Gastrocnemius medialis (tissue), 4 donors: Measurements from ENCODE around the gene CREG1.

Experiments
- POLR2A ChIP-seq, 2 donors: fragments of 450-650 bp; IDR thresholded peaks; one replicate each; pipeline ENCODE4 v1.6.1; 2017; ENCODE audit warnings: antibody characterized with exemption in 2 of 2, mild to moderate bottlenecking in 2 of 2, moderate library complexity in 2 of 2
- TF ChIP-seq, protein P1 (sequence below), 5 experiments: fragments of 450-650 bp in 3 of 5; fragments of 200-600 bp in 2 of 5; sonication (generic) in 2 of 5; IDR thresholded peaks in 4 of 5; conservative IDR thresholded peaks in 1 of 5; 1 replicate in 4 of 5; 2 replicates in 1 of 5; pipeline ENCODE4 v1.5.1; 2016 to 2019; ENCODE audit warnings: antibody characterized with exemption in 5 of 5, mild to moderate bottlenecking in 3 of 5, moderate library complexity in 3 of 5

DNA sequence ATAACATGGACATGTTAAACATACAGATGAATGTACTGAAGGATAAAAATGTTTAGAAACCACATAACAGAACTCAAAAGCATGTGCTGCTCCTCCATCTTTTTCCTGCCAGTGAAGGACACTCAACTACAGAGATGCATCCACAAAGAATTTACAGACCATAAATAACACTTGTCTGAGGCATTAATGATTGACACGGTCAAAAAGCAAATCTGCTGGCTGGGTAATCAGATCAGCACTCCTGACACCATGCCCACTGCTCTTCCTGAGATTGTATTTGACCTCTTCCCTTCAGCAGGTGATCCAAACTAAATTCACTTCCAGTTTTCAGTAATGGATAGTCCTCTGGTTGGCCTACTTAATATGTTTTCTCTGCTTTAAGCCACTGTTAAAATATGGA, 6.6 kb downstream of the CREG1 start:
- TF ChIP-seq, protein P1, sequence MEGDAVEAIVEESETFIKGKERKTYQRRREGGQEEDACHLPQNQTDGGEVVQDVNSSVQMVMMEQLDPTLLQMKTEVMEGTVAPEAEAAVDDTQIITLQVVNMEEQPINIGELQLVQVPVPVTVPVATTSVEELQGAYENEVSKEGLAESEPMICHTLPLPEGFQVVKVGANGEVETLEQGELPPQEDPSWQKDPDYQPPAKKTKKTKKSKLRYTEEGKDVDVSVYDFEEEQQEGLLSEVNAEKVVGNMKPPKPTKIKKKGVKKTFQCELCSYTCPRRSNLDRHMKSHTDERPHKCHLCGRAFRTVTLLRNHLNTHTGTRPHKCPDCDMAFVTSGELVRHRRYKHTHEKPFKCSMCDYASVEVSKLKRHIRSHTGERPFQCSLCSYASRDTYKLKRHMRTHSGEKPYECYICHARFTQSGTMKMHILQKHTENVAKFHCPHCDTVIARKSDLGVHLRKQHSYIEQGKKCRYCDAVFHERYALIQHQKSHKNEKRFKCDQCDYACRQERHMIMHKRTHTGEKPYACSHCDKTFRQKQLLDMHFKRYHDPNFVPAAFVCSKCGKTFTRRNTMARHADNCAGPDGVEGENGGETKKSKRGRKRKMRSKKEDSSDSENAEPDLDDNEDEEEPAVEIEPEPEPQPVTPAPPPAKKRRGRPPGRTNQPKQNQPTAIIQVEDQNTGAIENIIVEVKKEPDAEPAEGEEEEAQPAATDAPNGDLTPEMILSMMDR (IDR thresholded peaks at IDR 0.05 in 4 of 5, conservative IDR thresholded peaks at IDR 0.05 in 1 of 5), result no peak
- no peak for TF ChIP-seq POLR2A (IDR thresholded peaks at IDR 0.05)
